Epithelial cell of proximal tubule (primary cell): ENCODE measurements around the gene TCTN3. TPM values are rescaled to one million over a fixed set of nuclear protein-coding genes. Genes with fewer than 3 reads are reported as not detected.
"Not testable (repeated sequence)": the region's sequence is repeated elsewhere in the genome, so short reads cannot be mapped to it uniquely, and the experiment has no call there.

Source experiments
- DNase-seq: peaks from one replicate; pipeline ENCODE4 v3.0.0-alpha.2; 2011; ENCODE audit warnings: low read depth
- H3K4me3 ChIP-seq: 2 replicates; pipeline ENCODE4 v1.5.1; 2011; ENCODE audit warnings: low read depth, mild to moderate bottlenecking, low read length
- CTCF ChIP-seq: conservative IDR thresholded peaks from 2 replicates; pipeline ENCODE4 v1.5.1; 2012; ENCODE audit warnings: low read depth, mild to moderate bottlenecking, low read length
- total RNA-seq: library from RNA; depleted of rRNA; stranded (reverse); fragments of >200 nt; gene quantifications from 2 replicates; pipeline ENCODE4 v1.2.3, GENCODE V29; 2015

TCTN3 gene
- total RNA-seq, 1 donor from 2014 or later: 33.6 TPM

- no peak for DNase-seq
- TF ChIP-seq CTCF: no peak
- H3K4me3 ChIP-seq: no peak overlapping the region
These were observed 35.8 kb upstream of the TCTN3 start for GRCh38 chr10:95729323-95730055.

- no peak for TF ChIP-seq CTCF
- no peak overlapping the region for H3K4me3 ChIP-seq
- DNase-seq: no peak
These were observed 34.8 kb upstream of the TCTN3 start for GRCh38 chr10:95728526-95728925.

- DNase-seq: not testable (repeated sequence)
These were observed 28.8 kb upstream of the TCTN3 start for GRCh38 chr10:95722496-95722895.

GRCh38 chr10:95720745-95721144 lies 27.0 kb upstream of the TCTN3 start:
- not testable (repeated sequence) for H3K4me3 ChIP-seq, DNase-seq

More at GRCh38 chr10:95722496-95722895, 28.8 kb upstream of the TCTN3 start:
- H3K4me3 ChIP-seq: not testable (repeated sequence)

GRCh38 chr10:95716866-95717265 lies 23.1 kb upstream of the TCTN3 start:
- no peak for TF ChIP-seq CTCF
- DNase-seq: no peak
- no peak overlapping the region for H3K4me3 ChIP-seq

- TF ChIP-seq CTCF: no peak
- H3K4me3 ChIP-seq: no peak overlapping the region
- DNase-seq: no peak
These were observed 22.7 kb upstream of the TCTN3 start for GRCh38 chr10:95716466-95716865.

GRCh38 chr10:95711492-95711891 lies 17.8 kb upstream of the TCTN3 start:
- no peak for TF ChIP-seq CTCF
- no peak for DNase-seq

GRCh38 chr10:95706990-95707389 lies 13.3 kb upstream of the TCTN3 start:
- no peak overlapping the region for H3K4me3 ChIP-seq
- TF ChIP-seq CTCF: no peak
- no peak for DNase-seq

More at GRCh38 chr10:95711492-95711891, 17.8 kb upstream of the TCTN3 start:
- no peak overlapping the region for H3K4me3 ChIP-seq
